Spleen (tissue), 11 donors: ENCODE results near the gene KL. TPM values are rescaled to one million over a fixed set of nuclear protein-coding genes. Genes with fewer than 3 reads are reported as not detected.
A peak's percentile ranks its signal among the peaks of the same experiment; 100 is the strongest.

Experiments used
- DNase-seq: peaks from one replicate; pipeline ENCODE4 v3.0.0-alpha.2; 2020
- H3K27ac ChIP-seq, 8 donors: fragments of 200-600 bp; sonication (generic) in 7 of 8; 1 replicate in 4 of 8; 2 replicates in 4 of 8; pipeline versions ENCODE4 v1.5.0 to v1.8.0; 2016 to 2021; ENCODE audit warnings: inconsistent platforms in 4 of 8, mild to moderate bottlenecking in 4 of 8, moderate library complexity in 1 of 8
- H3K27me3 ChIP-seq, 7 donors: fragments of 200-600 bp; sonication (generic) in 6 of 7; replicated peaks in 1 of 7; 1 replicate in 4 of 7; 2 replicates in 3 of 7; pipeline versions ENCODE4 v1.5.0 to v1.8.0; 2016 to 2021; ENCODE audit warnings: inconsistent platforms in 3 of 7, mild to moderate bottlenecking in 1 of 7
- H3K36me3 ChIP-seq, 6 donors: fragments of 200-600 bp; sonication (generic) in 5 of 6; 1 replicate in 4 of 6; 2 replicates in 2 of 6; pipeline versions ENCODE4 v1.5.0 to v1.8.0; 2016 to 2021; ENCODE audit warnings: inconsistent platforms in 2 of 6
- H3K4me1 ChIP-seq, 6 donors: fragments of 200-600 bp; sonication (generic) in 5 of 6; 1 replicate in 3 of 6; 2 replicates in 3 of 6; pipeline versions ENCODE4 v1.5.0 to v1.8.0; 2016 to 2021; ENCODE audit warnings: inconsistent platforms in 3 of 6
- H3K4me3 ChIP-seq, 8 donors: fragments of 200-600 bp; sonication (generic) in 7 of 8; 1 replicate in 4 of 8; 2 replicates in 4 of 8; pipeline versions ENCODE4 v1.5.0 to v1.8.0; 2016 to 2021; ENCODE audit warnings: inconsistent platforms in 4 of 8, mild to moderate bottlenecking in 4 of 8, moderate library complexity in 2 of 8
- H3K9me3 ChIP-seq, 8 donors: fragments of 200-600 bp; sonication (generic) in 7 of 8; 1 replicate in 4 of 8; 2 replicates in 4 of 8; pipeline versions ENCODE4 v1.5.0 to v1.8.0; 2016 to 2021; ENCODE audit warnings: inconsistent platforms in 4 of 8
- POLR2A ChIP-seq, 3 donors: fragments of 450-650 bp; IDR thresholded peaks; one replicate each; pipeline ENCODE4 v1.5.1; 2017; ENCODE audit warnings: antibody characterized with exemption in 3 of 3, mild to moderate bottlenecking in 1 of 3
- POLR2AphosphoS5 ChIP-seq, 3 donors: sonication (generic); formaldehyde crosslinking; IDR thresholded peaks; one replicate each; pipeline ENCODE4 v1.5.1; 2017; ENCODE audit warnings: antibody characterized with exemption in 3 of 3
- WGBS, 5 donors: extraction: QIAGEN DNeasy Blood & Tissue Kit in 3 of 5; methylation state at CpG; one replicate each; pipeline versions ENCODE4 v1.1.5 to v1.1.7; 2013 to 2018; 5-methylcytosine and 5-hydroxymethylcytosine counted together
- intact Hi-C: fragments of 100-400 bp; cut with DNase I; formaldehyde crosslinking; loops from one replicate; pipeline ENCODE4 v1.15.0; 2023; ENCODE audit warnings: low total_unique reads
- polyA plus RNA-seq, 3 donors: library from polyadenylated mRNA; stranded (reverse); fragments of 200-250 nt; gene quantifications; one replicate each; pipeline ENCODE4 v1.2.1, GENCODE V29; 2013
- total RNA-seq, 7 donors: library from RNA; depleted of rRNA in 3 of 7; stranded (reverse); fragments of >200 nt in 3 of 7; fragmentation: NEBNext Ultra II Directional in 4 of 7; extraction: Animal tissue kit (Norgen Biotek cat#: 25700) in 4 of 7; gene quantifications; one replicate each; pipeline versions ENCODE4 v1.1.0 to v1.2.1, GENCODE V29; 2016 to 2021
- TF ChIP-seq, protein P1 (sequence below), 11 experiments: fragments of 200-600 bp in 7 of 11; fragments of 450-650 bp in 4 of 11; sonication (generic) in 4 of 11; IDR thresholded peaks in 8 of 11; conservative IDR thresholded peaks in 3 of 11; 1 replicate in 7 of 11; 2 replicates in 4 of 11; pipeline versions ENCODE4 v1.4.0 to v1.8.0; 2016 to 2021; ENCODE audit warnings: antibody characterized with exemption in 11 of 11, inconsistent platforms in 4 of 11, mild to moderate bottlenecking in 1 of 11
- donor health status: healthy with polysubstance abuse.
- donor health status: DM: no; HTN: no; CAD: no; lungs with moderate emphysema.
- donor health status: DM: no; HTN: no; CAD: no.
- donor health status: Bipolar disorder and iron deficiency.
- donor health status: healthy.
- donor health status: DM: no; HTN: no; CAD: no.
- donor health status: DM: yes; HTN: yes; CAD: no.

The KL gene
- total and polyA plus RNA-seq, 10 donors, result 0.35 to 10.2 (median 4.6) TPM

DNA sequence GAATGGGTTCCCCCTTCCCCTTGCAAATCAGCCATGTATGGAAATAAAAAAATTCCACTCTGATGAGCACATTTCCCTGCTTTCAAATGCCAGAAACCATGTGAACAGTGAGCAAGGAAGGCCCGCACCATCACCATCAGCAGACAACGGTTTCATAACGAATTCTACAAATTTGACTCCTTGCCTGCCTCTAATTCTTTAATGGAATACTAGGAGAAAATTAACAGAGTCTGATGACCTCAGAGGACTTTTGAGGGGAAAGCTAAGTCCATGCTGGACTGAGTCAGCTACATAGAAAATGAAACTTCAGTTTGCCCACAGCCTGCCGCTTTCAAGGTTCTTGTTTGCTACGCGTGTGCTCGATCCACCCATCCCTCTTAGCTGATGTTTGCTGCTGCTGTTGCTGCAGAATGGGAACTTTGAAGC is 46.7 kb upstream of the KL start:
- no peak for DNase-seq
- H3K27me3 ChIP-seq, result no peaks in the 10 kb centered on the region
- peaks cover 0 to 14% (median 7%) of the 10 kb centered on the region in 6 donors for H3K4me1 ChIP-seq
- peak overlapping the region; percentile 58 to 77 (median 72) for H3K27ac ChIP-seq
- no peaks in the 10 kb centered on the region for H3K9me3 ChIP-seq
- intact Hi-C loops, result no loop called here
- H3K36me3 ChIP-seq, result no peaks in the 10 kb centered on the region
- H3K4me3 ChIP-seq, result peak overlapping the region in 1 of 8 donors; percentile 30
- WGBS, 5 donors, result 32 to 66% (median 43%) methylated on average over 7 of the region's 7 CpGs
- TF ChIP-seq POLR2AphosphoS5 (IDR thresholded peaks at IDR 0.05), result peak in 1 of 3 donors; percentile 12
- TF ChIP-seq POLR2A (IDR thresholded peaks at IDR 0.05), result no peak
- TF ChIP-seq, protein P1, sequence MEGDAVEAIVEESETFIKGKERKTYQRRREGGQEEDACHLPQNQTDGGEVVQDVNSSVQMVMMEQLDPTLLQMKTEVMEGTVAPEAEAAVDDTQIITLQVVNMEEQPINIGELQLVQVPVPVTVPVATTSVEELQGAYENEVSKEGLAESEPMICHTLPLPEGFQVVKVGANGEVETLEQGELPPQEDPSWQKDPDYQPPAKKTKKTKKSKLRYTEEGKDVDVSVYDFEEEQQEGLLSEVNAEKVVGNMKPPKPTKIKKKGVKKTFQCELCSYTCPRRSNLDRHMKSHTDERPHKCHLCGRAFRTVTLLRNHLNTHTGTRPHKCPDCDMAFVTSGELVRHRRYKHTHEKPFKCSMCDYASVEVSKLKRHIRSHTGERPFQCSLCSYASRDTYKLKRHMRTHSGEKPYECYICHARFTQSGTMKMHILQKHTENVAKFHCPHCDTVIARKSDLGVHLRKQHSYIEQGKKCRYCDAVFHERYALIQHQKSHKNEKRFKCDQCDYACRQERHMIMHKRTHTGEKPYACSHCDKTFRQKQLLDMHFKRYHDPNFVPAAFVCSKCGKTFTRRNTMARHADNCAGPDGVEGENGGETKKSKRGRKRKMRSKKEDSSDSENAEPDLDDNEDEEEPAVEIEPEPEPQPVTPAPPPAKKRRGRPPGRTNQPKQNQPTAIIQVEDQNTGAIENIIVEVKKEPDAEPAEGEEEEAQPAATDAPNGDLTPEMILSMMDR (IDR thresholded peaks at IDR 0.05 in 8 of 11, conservative IDR thresholded peaks at IDR 0.05 in 3 of 11), result no peak

DNA sequence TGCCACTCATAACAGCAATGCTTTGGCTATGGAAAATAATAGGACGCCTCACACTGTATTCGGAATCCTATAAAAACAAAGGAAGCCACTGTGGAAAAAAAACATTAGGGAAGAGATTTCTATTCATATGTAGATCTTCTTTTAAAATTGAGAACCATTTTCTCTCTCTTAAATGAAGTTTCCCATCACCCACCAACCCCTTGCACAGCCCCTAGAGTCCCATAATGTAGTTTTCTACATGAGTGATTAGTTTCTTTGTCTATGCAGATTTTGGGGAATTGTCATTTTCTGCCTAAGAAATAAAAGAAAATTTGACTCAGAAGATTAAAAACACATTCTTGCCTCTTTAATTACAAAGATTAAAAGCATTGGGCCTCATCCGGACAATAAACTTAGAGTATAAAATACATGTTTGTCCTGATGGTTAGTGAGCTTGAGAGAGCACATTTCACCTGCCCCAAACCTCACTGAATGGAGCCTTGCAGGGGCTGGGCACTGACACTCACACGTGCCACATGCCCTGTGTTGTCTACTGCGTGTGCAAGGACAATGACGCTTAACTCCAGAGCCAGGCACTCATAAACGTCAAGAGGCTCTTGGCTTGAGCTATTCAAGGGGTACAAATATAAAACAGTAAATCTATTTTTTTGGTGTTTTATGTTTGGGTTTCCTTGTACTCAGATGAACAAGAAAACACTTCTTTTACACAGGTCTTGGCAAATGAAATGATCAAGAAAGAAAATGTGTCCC is 40.0 kb upstream of the KL start:
- Histone ChIP-seq H3K4me3 (no peak overlapping the region), H3K27me3 (no peaks in the 10 kb centered on the region), H3K36me3 (no peaks in the 10 kb centered on the region), H3K4me1 (no peaks in the 10 kb centered on the region), H3K27ac (no peak overlapping the region), H3K9me3 (no peaks in the 10 kb centered on the region)
- no peak for DNase-seq
- TF ChIP-seq, protein P1 (IDR thresholded peaks at IDR 0.05 in 8 of 11, conservative IDR thresholded peaks at IDR 0.05 in 3 of 11), result no peak
- no peak for TF ChIP-seq POLR2AphosphoS5 (IDR thresholded peaks at IDR 0.05)
- WGBS, 5 donors, result 82 to 93% (median 90%) methylated on average over 7 of the region's 7 CpGs
- intact Hi-C loops, result no loop called here

DNA sequence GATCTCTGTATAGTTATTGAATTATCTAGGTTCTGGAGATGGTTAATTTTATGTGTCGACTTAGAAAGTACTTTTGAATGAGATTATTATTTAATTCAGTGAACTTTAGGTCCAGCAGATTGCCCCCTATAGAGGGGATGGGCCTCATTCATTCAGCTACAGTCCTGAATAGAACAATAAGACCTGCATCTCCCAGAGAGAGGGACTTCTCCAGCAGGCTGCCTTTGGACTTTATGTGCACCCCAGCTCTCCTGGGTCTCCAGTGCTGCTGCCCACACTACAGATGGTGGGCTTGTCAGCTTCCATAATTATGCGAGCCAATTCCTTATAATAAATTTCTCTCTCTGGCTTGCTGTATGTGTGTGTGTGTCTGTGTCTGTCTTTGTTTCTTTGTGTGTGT is 39.3 kb upstream of the KL start:
- Histone ChIP-seq H3K4me3 (no peak overlapping the region), H3K9me3 (no peaks in the 10 kb centered on the region), H3K36me3 (no peaks in the 10 kb centered on the region), H3K27me3 (no peaks in the 10 kb centered on the region), H3K4me1 (no peaks in the 10 kb centered on the region), H3K27ac (no peak overlapping the region)
- WGBS, 5 donors, result 85 to 96% (median 92%) methylated on average over 2 of the region's 2 CpGs
- intact Hi-C loops, result no loop called here
- TF ChIP-seq, protein P1 (IDR thresholded peaks at IDR 0.05 in 8 of 11, conservative IDR thresholded peaks at IDR 0.05 in 3 of 11), result no peak
- TF ChIP-seq POLR2A (IDR thresholded peaks at IDR 0.05) (no peak), POLR2AphosphoS5 (IDR thresholded peaks at IDR 0.05) (no peak)
- DNase-seq, result no peak

DNA sequence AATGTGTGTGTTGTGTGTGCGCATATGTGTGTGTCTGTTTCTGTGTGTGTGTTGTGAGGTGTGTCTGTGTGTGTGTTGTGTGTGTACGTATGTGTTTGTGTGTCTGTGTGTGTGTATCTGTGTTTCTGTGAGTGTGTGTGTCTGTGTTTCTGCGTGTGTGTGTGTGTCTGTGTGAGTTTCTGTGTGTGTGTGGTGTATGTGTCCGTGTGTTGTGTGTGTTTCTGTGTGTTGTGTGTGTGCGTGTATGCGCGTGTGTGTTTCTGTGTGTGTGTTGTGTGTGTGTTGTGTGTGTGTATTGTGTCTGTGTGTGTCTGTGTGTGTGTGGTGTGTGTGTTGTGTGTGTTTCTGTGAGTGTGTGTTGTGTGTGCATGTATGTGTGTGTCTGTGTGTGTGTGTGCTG is 38.9 kb upstream of the KL start:
- TF ChIP-seq POLR2A (IDR thresholded peaks at IDR 0.05), result no peak
- TF ChIP-seq, protein P1 (IDR thresholded peaks at IDR 0.05 in 8 of 11, conservative IDR thresholded peaks at IDR 0.05 in 3 of 11), result no peak
- no peak for TF ChIP-seq POLR2AphosphoS5 (IDR thresholded peaks at IDR 0.05)
- intact Hi-C loops, result no loop called here
- DNase-seq, result no peak
- Histone ChIP-seq H3K36me3 (no peaks in the 10 kb centered on the region), H3K27me3 (no peaks in the 10 kb centered on the region), H3K27ac (no peak overlapping the region), H3K9me3 (no peaks in the 10 kb centered on the region), H3K4me1 (no peaks in the 10 kb centered on the region), H3K4me3 (no peak overlapping the region)
- WGBS, 5 donors, result 74 to 98% (median 81%) methylated on average over 7 of the region's 7 CpGs
